TTC549 (cell line): ENCODE data around the gene MRPS30.
"Not testable (repeated sequence)": the region's sequence is repeated elsewhere in the genome, so short reads cannot be mapped to it uniquely, and the experiment has no call there.

Source experiments
- FAIRE-seq: peaks from 2 replicates; lab custom pipeline; 2012; peaks lifted over from hg19 to GRCh38; lab: Jason Lieb, UNC

Gene MRPS30

DNA sequence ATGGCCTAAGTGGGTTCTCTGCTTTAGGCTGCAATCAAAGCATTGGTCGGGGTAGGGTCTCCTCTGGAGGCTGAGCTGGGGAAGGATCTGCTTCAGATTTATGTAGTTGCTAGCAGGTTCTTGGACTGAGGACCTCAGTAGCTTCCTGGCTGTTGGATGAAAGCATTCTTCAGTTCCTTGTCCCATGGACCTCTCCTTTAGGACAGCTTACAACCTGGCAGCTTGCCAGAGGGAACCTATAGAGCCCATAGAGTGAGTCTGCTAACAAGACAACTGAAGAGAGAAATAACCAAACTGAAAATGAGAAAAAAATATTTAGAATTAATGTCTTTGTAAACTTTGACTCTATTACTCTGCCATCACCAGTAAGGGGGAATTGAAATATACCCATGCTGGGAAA lies 12.4 kb downstream of the MRPS30 start:
- no peak for FAIRE-seq

GRCh38 chr5:44824662-44825061 lies 15.9 kb downstream of the MRPS30 start:
- FAIRE-seq, result not testable (repeated sequence)

- FAIRE-seq, result no peak
Observed at GRCh38 chr5:44827681-44828080, 18.9 kb downstream of the MRPS30 start.

GRCh38 chr5:44828719-44829118 lies 20.0 kb downstream of the MRPS30 start:
- no peak for FAIRE-seq

DNA sequence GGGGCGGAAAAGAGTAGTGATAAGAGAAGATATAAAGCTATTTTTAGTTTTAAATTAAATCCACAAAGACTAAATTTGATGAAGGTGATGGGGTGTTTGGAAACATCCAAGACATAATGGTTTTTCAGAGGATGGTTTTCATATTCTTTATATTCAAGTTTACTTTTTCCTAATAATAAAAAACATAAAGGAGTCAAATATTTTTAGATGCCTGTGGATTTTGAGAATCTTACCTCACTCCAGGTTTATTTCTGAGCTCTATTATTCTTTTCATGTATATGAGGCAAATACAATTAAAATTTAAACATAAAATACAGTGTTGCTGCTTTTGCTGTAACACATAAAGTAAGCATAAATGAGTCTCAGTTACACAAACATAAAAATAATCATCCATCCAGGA lies 22.2 kb downstream of the MRPS30 start:
- FAIRE-seq, result no peak

- FAIRE-seq, result no peak
Observed at GRCh38 chr5:44833249-44833648, 24.5 kb downstream of the MRPS30 start.

DNA sequence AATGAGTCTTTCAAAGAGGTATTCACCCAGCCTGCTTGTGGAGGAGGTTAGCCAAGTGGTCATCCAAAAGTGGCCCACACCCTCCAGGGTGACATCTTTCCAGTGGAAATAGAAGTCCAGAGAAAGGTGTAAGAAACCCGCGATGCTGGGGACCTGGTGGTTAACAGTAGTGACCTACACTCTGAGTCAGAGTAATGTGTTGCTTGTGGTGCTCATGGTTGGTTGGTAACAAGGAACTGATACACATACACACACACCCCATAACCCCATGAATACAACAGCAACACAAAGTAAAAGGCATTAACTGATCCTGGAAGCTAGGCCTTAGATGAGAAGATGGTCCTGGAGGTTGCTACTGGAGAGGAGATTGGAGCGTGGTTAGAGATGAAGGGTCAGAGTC lies 26.9 kb downstream of the MRPS30 start:
- FAIRE-seq, result no peak

DNA sequence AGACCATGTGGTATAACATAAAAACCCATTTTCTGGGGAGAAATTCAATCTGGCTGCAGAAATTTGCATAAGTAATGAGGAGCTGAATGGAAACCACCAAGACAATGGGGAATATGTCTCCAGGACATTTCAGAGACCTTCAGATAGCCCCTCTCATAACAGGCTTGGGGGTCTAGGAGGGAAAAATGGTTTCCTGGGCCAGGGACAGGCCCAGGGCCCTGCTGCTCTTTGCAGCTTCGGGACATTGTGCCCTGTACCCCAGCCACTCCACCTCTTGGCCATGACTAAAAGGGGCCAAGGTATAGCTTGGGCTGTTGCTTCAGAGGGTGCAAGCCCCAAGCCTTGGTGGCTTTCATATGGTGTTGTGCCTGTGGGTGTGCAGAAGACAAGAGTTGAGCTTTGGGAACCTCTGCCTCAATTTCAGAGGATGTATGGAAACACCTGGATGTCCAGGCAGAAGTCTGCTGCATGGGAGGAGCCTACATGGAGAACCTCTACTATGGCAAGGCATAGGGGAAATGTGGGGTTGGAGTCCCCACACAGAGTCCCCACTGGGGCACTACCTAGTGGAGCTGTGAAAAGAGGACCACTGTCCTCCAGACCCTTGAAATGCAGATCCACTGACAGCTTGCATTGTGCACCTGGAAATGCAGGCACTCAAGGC lies 30.4 kb downstream of the MRPS30 start:
- no peak for FAIRE-seq

DNA sequence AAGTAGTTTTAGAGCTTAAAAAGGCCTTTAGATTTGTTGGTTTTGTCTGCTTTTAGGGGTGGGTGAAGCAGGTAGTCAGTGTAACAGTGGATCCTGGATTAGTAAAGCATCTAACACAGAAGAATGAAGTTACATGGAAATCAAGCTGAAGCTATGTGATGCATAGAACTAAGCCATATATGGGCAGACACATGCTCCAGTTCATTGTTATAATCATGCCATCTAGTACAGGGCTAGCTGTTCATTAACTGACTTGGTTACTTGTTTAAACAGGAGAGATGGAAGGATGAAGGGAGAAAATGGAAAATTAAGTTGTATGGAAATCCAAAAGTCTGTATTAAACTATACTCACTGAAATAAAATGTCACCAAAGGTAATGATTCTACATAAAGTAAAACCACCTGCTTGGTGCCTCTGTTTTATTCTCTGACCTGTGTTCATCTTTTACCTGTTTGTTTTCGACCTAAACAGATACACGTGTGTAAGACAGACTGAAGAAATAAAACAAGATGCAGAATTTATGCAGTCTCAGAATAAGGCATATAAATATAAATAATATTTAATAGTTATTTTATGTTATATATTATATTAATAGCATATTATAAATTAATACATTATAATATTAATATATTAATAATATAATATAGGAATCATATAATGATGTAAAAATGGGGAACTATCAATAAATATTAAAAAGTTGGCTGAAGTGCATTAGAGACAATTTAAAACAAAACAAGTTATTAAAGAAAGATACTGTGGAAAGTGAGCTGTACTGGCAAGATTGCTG lies 33.9 kb downstream of the MRPS30 start:
- FAIRE-seq, result peak; percentile 53

DNA sequence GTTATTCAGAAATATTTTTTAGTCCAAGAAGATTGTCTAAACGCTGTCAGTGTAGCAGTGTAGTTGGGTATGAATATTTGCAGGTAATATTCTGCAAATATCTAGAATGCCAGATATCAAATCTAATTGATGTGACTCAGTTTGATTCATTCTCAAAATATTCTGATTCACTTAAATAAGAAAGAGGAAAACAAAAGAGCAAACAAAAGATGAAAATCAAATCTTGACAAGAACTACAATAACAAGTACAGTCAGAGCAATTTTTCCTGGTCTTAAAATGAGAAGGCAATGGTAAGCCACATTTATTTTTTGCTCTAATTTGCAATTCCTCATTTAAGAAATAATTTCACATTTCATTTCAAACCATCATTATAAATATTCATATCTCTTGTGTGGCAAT lies 36.0 kb downstream of the MRPS30 start:
- no peak for FAIRE-seq

- no peak for FAIRE-seq
Observed at GRCh38 chr5:44845777-44846176, 37.0 kb downstream of the MRPS30 start.

DNA sequence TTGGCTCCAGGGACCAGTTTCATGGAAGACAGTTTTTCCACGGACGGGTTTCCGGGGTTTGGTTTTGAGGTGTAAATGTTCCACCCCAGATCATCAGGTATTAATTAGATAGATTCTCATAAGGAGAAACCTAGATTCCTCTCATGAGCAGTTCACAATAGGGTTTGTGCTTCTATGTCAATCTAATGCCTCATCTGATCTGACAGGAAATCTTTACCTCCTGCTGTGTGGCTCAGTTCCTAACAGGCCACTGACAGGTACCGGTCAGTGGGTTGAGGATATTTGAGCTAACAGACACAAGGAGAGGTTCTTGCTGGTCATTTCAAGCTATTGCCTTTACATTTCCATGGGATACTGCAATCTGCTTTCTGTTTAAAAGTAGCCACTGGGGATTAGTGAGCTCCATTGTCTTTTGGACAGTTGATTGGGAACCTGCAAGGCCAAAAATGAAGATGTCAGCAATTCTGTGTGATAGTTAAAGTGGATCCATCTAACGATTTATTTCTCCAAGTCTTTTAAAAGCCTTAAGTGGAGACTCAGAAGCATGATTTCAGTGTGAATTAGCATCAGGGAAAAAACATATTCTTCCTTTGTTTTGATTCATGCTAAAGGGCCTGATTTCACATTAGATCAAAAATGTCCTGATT lies 38.6 kb downstream of the MRPS30 start:
- FAIRE-seq, result no peak

DNA sequence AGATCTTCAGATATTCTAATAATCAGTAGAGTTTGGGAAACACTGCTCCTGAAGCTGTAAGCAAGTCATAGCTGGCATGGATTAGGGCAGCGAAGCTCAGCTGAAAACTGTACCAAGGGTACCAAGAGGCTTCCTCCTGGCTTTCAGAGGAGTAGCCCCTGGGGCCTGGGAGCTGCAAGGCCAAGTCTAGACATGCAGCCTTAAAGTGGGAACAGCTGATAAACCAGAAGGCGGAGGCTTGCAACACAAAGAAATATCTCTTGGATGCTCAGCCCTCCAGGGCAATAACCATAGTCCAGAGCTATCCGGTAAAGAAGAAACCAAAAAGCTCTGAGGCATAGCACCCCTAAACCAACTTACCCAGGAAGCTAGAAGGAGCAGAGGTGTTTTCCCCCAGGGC lies 51.5 kb downstream of the MRPS30 start:
- no peak for FAIRE-seq

- no peak for FAIRE-seq
Observed at GRCh38 chr5:44862808-44863207, 54.1 kb downstream of the MRPS30 start.
